Stimulated activated CD4-positive, alpha-beta T cell treated with anti-CD3 and anti-CD28 coated beads, TNF-alpha, amount 100 ng/mL, for 1 hour (primary cell): ENCODE data around the gene SMG9.
"Not testable (repeated sequence)": the region's sequence is repeated elsewhere in the genome, so short reads cannot be mapped to it uniquely, and the experiment has no call there.

ENCODE experiments used
- DNase-seq, 3 donors: peaks; one replicate each; pipeline ENCODE4 v3.0.0-alpha.2; 2020; ENCODE audit warnings: low read depth in 3 of 3, low spot score in 1 of 3

SMG9 gene

DNA sequence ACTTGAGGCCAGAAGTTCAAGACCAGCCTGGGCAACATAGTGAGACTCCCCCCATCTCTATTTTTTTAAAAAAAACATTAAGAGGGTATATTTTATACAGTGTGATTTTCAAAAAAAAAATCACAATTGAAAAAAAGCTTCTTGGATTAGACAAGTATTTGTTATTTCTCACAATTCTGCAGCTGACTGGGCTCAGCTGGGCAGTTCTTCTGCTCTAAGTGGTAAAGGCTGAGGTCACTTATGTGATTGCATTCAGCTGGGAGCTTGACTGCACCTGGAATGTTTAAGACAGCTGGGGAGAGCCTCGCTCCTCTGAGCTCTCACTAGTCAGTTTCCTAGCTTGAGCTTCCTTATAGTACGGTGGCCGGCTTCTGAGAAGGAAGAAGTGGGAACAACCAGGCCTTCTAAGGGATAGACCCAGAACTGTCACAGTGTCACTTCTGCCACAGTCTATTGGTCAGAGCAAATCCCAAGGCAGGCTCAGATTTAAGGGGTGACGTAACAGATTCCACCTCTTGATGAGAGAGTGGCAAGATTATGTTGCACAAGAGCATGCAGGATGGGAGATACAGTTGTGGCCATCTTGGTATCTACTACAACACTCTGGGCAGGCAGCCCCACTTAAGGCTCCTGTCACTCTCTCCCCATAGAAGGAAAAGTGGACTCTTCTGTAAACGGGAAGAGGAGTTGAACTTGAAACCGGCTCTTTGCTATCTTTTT is 58.6 kb downstream of the SMG9 start:
- no peak for DNase-seq

DNA sequence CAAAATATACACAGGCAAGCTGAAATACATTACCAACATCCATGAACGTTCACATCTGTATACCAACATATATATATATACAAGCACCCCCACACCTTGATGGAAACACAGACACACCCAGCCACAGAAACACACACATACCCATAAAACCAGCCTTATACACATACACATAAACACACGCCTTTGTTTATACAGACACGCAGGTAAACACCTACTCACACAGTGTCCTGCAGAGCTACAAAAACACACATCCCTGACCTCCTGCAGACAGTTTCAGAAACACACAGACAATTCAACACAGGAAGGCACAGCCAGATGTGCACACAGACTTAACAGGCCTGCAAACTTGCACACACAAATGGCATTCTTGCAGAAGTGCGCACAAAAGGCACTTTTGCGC is 60.2 kb downstream of the SMG9 start:
- DNase-seq = no peak

DNA sequence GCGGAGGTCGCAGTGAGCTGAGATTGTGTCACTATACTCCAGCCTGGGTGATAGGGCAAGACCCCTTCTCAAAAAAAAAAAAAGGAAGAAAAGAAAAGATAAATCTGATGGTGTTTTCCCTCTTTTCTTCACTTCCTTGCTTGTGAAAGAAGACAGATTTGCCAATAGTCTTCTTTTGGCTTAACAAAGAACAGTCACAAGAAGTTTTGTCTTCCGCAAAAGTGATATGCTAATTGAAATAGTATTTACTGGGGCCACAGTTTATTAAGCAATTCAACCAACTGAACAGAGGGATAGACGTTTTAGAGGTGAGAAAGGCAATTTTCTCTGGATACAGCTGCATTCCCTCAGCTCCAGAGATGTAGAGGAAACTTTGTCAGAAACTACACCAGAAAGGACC is 61.9 kb downstream of the SMG9 start:
- no peak for DNase-seq

DNA sequence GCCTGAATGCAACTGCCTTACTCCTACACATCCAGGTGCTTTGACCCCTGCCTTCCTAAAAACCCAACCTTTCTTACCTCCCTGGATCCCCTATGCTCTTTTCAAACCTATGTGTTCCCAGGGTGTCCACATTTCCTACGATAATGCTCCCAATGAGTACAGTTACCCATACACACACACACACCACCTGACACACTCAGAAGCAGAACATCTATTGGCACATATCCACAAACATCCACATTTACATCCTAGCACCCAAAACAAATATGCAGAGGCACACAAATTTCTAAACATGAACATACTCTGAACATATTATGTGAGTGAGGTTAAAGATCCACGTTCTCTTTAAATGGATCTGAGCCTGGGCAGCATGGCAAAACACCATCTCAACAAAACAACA is 62.4 kb downstream of the SMG9 start:
- DNase-seq = no peak

DNA sequence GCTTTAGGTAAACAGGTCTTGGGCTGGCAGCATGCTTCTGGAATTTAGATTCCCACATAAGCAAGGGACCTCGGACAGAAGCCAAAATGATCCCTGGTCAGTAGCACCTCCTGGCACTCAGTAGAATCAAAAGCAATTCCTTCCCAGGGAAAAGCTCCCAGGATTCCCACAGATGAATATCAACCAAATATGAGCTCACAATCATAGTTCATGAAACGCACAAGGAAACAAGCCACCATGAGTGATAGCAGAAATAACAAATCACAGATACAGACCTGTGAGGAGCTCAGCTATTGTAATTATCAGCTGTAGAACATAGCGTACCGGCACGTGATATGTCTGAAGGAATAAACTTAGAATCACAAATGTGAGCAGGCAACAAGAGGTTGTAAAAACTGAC is 63.0 kb downstream of the SMG9 start:
- no peak for DNase-seq

DNA sequence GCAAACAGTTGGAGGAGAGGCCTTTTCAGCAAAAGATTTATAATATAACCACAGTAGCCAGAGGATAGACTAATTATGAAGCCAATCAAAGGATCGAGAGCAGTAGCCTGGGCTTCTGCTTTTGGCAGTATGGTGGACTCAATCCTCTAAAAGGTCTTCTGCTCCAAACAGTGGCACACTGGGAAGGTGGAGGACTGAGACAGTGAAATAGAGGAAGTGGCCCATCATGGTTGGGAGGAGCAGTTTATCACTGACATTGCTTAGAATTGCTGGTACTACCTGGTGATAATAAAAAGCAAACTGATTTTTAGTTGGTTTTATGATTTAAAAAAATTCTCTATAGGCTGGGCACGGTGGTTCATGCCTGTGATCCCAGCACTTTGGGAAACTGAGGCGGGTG is 63.9 kb downstream of the SMG9 start:
- DNase-seq = no peak

DNA sequence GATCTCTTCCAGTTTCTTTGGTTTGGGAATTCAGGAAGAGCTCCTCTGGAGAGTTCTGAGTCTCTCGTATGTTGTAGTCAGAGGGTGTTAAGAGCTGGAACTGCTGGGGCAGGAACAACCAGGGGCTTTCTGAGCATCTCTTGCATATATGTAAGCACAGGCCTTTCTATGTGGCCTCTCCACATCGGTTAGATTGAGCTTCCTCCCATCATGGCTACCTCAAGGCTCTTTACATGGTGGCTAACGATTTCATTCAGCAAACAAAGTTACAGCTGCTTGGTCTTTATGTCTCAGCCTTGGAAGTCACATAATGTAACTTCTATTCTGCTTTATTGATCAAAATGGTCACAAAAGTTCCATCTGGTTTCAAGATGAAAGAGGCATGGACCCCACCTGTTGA is 64.3 kb downstream of the SMG9 start:
- no peak for DNase-seq

DNA sequence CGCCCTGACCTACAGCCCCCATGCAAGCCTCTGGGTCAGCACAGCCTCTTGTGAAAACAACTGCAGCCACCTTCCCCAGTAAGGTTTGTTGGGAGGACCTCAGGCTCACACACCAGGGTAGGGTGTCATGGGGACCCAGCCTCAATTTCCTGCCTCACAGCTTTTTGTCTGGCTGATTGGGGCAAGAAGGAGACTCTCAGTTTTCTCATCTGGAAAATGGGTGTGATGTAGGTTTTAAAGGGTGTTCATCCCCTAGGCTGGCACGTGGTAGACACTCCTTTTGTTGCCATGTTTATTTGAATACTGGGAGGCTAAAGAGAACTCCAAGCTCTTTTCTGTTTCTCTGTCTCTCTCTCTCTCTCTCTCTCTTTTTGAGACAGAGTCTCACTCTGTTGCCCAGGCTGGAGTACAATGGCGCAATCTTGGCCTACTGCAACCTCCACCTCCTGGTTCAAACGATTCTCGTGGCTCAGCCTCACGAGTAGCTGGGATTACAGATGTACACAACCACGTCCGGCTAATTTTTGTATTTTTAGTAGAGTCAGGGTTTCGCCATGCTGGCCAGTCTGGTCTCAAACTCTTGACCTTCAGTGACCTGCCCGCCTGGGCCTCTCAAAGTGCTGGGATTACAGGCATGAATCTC is 66.6 kb downstream of the SMG9 start:
- DNase-seq = no peak

DNA sequence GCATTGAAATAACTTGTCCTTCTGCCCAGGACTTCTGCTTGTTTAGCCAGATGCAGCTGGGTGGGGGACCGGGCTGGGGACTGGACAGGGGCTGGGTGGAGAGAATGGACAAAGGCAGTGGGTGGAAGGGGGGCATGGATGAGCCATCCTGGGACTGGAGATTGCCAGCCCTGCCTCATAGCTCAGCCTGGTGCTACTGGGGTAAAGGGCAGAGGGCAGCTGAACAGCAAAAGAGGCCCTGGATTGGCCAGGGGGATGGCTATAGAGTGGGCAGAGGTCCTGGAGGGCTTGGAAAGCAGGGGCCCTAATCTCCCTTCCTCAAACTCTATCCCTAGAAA is 67.1 kb downstream of the SMG9 start:
- DNase-seq = no peak

DNA sequence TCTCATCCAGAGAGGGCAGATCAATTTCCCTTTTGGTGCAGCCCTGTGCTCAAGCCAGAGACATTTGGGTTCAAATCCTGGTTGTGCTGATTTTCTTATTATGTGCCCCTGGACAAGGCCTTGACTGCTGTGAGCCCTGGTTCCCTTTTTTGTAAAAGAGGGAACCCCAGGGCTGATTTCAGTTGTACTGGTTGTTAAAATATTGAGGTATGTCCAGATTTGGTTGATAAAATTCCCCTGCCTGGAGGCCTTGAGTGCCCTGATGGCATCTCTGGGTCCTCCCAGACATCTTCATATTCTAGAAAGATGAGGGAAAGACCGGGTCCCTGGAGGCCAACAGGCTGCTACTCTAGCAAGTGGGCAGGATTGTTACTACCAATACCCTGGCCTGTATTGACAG is 70.4 kb downstream of the SMG9 start:
- no peak for DNase-seq

DNA sequence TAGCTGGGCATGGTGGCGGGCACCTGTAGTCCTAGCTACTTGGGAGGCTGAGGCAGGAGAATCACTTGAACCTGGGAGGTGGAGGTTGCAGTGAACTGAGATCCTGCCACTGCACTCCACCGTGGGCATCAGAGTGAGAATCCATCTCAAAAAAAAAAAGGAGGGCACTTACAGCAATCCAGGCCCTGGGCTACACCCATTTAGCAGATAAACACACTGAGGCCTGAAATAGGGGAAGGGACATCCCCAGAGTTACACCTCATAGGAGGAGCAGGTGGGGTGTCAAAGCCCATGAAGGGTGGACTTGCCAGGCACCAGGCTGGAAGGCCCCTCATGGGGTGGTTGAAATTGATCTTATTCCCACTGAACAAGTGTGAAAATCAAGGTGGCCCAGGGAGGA is 70.9 kb downstream of the SMG9 start:
- no peak for DNase-seq

DNA sequence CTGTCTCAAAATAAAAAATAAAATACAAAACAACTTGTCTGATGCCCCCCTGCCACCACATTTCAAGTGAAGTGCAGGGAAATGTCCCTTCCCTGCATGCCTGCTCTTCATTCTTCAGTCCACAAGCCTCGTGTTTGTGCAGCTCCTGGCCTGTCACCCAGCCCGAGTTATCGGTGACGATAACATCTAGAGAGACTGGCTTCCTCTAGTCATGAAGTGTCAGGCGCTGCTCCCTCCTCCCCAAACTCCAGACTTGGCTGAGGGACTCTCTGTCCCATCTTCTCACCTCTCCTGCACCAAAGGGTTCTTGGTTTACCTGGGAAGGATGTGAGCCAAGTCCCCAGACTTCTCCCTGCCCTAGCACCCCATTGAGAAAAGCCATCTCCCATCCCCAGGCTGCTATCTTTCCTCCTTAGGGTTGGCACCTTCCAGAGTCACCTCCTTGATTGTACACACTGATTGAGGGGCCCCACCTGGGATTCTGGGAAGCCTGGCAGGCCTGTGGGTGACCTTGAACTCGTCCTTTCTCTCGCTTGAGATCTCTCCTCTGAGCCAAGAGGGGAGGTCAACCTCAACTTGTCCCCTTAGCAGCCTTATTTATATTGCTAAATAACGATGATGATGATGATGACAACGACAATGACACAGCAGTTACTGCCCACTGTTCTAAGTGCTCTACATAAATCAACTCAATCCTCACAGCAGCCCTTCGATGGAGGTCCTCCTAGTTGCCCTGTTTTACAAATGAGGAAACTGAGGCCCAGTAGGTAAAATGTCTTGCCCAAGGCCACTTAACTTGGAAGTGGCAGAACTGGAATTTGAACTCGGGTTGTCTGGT is 71.7 kb downstream of the SMG9 start:
- DNase-seq = no peak

DNA sequence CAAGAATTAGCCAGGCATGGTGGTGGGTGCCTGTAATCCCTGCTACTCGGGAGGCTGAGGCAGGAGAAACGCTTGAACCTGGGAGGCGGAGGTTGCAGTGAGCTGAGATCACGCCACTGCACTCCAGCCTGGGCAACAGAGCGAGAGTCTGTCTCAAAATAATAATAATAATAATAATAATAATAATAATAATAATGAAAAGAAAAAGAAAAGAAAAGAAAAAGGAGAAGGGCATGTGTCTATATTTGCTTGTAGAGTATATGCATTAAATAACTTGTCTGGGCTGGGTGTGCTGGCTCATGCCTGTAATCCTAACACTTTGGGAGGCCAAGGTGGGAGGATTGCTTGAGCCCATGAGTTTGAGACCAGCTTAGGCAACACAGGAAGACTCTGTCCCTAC is 72.5 kb downstream of the SMG9 start:
- DNase-seq = not testable (repeated sequence)

DNA sequence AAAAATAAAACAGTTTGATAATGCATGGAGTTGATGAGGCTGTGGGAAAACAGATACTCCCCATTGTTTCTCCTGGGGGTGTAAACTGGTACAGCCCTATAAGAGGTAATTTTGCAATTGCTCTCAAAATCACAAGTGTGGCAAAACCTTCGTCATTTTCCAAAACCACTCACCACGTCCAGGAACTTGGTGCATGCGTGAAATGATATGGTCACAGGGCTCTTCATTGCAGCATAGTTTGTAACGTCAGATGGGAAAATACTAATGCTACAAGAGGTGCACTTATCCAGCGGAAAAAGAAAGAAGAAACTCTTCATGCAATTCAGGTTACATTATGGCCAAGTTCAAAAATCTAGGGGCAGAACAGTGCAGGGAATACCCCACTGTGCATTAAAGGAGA is 72.9 kb downstream of the SMG9 start:
- DNase-seq = no peak

DNA sequence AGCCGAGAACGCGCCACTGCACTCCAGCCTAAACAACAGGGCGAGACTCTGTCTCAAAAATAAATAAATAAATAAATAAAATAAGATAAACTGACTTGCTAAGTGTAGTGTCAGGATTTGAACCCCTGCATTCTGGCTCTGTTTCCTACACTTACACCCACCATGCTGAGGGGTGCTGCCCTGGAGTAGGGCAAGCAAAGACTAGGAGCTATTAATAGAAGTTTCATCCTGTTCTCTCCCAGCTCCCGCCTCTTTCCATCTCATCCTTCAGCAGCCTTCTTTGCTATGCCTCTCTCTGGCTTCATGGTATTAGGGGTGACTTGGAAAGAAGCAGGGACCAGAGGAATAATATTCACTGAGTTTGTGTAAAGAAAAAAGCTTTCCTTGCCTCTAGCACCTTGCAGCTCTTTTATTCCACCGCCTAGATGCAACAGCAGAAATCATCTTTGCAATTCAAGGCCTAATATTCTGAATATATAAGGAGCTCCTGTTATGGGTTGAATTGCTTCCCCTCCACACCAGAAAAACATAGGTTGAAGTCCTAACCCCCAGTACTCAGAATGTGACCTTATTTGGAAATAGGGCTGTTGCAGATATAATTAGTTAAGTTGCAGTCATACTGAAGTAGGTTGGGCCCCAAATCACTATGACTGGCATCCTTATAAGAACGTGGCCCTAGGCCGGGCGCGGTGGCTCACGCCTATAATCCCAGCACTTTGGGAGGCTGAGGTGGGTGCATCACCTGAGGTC is 76.1 kb downstream of the SMG9 start:
- no peak for DNase-seq
